NCI-H146 (cell line): ENCODE measurements around the gene ZFTA.
"Not testable (repeated sequence)": the region's sequence is repeated elsewhere in the genome, so short reads cannot be mapped to it uniquely, and the experiment has no call there.

Experiments used
- DNase-seq: peaks from one replicate; lab custom pipeline; 2025; lab: John Stamatoyannopoulos, UW

Gene ZFTA

DNA sequence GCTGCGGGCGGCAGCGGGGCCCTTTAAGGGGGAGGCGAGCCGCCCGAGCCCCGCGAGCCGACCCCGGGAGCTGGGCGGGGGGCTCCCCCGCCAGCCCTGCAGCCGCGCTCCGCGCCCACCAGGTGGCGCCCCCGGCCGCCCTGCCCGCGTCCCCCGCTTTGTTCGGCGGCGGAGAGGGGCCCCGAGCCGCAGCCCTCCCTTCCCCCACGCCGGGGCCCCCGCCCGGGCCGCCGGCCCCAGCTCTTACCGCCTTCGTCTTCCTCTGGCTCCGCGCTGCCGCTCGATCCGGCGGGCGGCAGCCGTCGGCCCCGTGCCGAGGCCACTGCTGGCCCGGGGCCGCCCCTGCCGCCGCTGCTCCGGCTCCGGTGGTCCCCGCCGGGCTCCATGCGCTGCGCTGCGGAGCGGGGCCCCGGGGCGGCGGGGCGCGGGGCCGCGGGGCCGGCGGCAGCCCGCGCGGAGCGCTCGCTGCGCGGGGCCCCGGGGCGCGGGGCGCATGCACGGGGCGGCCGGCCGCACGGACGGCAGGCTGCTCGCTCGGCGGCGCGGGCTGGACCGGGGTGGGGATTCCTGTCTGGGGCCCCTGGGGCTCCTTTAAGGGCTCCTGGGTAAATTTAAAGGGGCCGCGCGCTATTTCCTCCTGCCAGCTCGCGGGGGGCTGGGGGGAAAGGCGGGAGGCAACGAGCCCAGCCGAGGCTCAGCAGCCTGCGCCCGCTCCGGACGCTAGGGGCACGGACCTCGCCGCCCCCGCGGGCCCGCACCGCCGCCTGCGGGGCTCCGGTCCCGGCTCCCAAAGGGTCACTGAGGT is at the start of gene ZFTA:
ZFTA (minus strand) TSS at position 539 of the 805 bp plus-strand sequence; CDS start at position 386, 153 bp downstream.
- DNase-seq = peak; percentile 76

DNA sequence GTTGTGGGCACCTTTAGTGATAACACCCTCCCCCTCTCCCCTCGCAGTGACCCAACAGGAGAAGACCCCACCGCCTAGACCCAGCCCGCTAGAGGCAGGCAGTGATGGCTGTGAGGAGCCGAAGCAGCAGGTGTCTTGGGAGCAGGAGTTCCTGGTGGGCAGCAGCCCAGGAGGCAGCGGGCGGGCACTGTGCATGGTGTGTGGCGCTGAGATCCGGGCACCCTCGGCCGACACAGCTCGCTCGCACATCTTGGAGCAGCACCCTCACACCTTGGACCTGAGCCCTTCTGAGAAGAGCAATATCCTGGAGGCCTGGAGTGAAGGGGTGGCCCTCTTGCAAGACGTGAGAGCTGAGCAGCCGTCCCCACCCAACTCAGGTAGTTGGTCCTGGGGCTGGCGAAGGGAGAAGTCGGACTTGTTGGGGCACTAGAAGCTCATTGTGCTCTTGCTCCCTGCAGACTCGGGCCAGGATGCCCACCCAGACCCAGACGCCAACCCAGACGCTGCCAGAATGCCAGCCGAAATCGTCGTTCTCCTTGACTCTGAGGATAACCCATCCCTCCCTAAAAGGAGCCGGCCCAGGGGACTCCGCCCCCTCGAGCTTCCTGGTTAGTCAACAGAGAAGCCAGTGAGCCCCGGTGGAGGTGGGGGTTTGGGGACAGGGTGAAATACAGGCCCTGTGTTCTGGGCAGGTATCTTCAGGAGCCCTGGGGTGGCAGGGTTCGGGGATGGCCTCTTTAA is 49.4 kb upstream of the ZFTA start:
- DNase-seq = no peak

DNA sequence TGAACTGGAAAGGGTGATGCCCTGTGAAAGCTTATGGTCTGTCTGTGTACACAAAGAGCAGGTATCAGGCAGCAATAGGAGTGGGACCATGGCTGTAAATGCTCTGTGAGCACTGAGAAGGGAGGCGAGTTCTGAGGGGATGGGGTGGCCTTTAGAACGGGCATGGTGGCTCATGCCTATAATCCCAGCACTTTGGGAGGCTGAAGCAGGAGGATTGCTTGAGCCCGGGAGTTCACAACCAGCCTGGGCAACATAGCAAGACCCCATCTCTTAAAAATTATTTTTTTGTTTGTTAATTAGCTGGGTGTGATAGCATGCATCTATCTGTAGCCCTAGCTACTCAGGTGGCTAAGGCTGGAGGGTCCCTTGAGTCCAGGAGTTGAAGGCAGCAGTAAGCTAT is 48.2 kb upstream of the ZFTA start:
- DNase-seq = no peak

DNA sequence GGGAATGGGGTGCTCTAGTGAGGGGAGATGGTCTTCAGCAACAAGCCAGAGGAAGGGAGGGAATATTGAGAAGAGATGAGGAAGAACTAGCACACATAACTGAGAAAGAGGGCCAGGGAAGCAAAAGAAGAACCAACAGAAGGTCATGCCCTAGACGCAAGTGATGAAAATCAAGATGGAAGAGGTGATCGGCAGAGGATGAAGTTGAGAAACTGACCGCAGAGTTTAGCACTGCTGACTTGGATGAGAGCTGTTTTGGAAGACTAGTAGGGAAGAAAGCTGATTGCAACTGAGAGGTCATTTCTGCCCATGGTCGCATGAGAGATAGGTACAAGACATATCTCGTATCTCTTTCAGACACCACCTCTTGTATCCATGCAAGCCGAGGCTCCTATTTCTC is 47.6 kb upstream of the ZFTA start:
- no peak for DNase-seq

DNA sequence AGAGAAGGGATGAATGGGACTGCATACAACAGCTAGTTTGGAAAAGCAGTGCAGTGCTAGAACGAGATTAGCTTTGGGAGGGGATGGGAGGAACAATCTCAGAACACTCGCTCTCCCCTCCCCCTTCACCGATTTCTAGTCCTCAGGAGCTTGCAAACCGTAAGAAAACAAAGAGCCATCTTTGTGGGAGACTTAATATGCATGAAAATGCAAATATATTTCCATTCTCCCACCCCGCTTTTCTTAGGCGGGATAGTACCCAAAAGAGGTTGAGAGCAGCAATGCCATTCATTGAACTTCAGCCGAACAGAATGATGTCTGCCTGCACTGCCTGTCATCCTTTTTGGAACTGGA is 45.8 kb upstream of the ZFTA start:
- peak; percentile 24 for DNase-seq

DNA sequence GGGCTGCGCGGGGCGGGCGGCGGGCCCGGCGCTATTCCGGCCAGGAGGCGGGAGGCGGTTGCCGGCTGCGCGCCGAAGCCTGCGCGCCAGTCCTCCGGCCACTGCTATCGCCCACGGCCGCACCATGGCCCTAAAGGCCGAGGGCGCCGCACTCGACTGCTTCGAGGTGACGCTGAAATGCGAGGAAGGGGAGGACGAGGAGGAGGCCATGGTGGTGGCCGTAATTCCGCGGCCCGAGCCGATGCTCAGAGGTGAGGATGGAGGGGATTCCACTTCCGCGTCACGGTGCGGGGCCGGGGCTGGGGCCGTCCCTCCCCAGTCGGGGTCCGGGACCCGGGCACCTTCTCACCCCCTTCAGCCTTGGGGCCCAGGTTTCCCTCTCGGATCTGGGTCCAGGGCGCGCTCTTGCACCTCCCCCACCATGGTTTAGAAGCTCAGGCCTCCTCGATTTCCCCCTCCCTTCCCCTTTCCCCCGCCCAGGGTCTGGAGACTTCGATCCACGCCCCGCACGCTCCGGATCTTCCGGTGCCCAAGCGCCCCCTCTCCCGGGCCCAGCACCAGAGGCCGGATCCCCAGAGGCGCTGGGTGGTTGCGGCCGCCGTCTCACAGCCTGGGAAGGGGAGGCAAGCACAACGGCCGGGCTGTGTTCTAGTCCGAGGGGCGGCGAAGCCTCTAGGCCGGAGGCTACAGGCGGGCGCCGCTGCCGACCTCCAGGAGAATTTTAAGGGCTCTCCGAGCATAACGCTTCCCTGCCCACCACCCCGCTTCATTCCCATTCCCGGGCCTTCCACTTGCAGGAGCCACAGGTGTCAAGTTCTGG is 45.2 kb upstream of the ZFTA start:
- peak; percentile 75 for DNase-seq

DNA sequence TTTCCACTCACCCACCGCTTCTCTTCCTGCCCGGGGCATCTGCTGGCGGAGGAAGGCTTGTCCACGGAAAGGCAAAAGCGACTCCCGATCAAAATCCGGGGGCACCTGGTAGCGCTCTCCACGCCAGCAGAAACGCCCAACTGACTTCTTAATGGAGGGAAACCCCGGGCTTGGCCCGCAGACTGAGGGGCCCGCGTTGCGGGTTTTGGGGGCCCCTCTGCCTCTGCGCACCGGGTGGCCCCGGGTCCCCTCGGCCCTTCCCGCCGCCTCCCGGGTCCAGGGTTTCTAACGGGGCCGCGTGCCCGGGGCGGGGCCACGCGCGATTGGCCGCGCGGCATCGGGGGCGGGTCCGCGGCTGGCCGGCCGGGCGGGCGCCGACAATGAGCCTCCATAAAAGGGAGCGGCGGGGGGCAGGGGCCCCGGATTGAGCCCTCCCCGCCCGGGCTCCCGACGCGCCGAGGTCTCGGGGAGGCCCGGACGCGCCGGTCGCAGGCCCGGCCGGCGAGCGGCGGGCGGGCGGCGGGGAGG is 44.5 kb upstream of the ZFTA start, which contains the start of gene SPINDOC:
SPINDOC (plus strand) TSS at position 422 of the 528 bp plus-strand sequence. CDS start 231 bp downstream, outside the sequence.
- DNase-seq = peak; percentile 80

DNA sequence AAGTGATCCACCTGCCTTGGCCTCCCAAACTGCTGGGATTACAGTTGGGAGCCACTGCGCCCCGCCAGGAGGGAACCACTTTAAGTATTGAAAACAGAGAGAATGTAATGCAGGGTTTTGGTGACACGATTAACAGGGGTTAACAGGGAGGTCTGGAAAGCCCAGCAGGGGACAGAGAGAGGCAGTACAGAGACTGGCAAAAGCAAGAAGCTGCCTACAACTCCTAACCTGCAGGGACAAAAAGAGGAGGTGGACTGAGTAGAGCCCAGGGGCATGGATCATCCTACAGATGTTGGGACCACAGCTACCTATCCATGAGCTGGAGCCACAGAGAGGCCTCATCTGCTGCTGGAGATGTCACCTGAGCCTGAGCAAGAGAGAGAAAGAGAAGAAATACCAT is 42.9 kb upstream of the ZFTA start:
- no peak for DNase-seq

DNA sequence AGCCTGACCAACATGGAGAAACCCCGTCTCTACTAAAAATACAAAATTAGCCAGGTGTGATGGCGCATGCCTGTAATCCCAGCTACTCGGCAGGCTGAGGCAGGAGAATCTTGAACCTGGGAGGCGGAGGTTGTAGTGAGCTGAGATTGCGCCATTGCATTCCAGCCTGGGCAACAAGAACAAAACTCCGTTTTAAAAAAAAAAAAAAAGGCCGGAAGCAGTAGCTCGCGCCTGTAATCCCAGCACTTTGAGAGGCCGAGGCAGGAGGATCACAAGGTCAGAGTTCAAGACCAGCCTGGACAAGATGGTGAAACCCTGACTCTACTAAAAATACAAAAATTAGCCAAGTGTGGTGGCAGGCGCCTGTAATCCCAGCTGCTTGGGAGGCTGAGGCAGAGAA is 41.8 kb upstream of the ZFTA start:
- not testable (repeated sequence) for DNase-seq

DNA sequence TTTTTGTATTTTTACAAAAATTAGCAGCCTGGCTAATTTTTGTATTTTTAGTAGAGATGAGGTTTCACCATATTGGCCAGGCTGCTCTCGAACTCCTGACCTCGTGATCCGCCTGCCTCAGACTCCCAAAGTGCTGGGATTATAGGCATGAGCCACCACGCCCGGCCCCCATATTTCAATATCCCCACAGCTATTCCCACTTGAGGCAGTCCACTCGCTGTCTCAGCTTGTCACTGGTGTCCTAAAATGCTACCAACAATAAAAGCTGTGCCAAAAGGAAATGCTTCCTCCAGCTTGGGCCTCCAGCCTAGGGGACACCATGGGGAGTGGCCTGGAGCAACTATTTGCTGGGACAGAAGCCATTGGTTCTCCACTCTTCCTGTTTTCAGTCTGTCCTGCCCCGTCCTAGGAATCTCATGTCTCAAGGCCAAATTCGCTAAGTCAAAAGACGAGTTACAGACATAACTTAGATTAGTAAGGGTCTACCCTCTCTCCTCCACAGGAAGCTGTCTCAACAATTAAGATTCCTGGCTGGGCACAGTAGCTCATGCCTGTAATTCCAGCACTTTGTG is 37.4 kb upstream of the ZFTA start:
- no peak for DNase-seq

DNA sequence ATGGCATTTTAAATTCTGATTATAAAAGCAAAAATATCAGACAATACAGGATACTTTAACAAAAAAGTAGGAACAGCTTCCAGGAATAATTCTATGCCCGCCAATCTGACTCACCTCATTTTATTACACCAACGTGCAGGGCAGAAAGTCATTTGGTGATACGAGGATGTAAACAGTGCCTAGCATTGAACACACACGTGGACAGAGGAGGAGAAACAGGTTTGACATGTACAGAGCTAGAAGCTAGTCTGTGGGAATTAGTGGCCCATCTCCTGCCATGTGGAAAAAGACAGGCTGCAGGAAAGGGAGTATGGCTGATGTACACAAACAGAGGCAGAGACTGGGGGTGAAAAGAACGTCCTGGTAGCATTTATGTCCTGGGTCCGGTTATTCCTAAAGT is 35.7 kb upstream of the ZFTA start:
- DNase-seq = no peak

DNA sequence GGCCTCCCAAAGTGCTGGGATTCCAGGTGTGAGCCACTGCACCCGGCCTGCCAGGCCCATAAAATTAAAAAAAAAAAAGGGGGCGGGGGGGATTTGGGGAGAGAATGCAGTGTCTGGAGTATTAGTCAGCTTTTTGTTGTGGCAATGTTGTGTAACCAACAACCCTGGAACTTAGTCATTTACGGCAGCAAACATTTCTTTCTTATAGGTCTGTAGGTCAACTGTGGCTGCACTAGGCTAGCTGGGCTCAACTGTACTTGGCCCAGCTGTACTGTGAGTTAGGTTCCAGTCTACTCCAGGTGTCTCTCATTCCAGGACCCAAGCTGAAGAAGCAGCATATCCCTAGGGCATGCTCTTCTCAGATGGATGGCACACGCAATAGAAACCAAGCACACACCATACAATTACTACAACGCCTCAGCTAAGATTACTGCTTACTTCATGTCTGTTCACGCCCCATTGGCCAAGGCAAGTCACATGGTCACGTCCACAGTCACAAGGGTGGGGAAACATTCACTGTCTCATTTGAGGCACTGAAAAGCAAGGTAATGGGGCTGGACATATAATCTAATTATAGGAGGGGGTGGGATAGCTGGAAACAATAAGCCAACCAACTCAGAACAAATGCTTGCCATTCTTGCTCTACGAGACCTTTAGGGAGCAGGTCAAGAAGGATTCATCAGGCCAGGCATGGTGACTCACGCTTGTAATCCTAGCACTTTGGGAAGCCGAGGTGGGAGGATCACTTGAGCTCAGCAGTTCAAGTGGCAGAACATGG is 34.3 kb upstream of the ZFTA start:
- DNase-seq = no peak

DNA sequence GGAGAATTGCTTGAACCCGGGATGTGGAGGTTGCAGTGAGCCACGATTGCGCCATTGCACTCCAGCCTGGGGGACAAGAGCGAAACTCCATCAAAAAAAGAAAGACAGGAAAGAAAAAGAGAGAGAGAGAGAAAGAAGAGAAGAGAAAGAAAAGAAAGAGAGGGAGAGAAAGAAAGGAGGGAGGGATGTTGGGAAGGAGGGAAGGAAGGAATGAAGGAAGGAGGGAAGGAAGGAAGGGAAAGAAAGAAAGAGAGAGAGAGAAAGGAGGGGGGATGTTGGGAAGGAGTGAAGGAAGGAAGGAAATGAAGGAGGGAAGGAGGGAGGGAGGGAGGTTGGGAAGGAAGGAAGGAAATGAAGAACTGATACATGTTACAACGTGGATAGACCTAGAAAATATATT is 32.3 kb upstream of the ZFTA start:
- no peak for DNase-seq

DNA sequence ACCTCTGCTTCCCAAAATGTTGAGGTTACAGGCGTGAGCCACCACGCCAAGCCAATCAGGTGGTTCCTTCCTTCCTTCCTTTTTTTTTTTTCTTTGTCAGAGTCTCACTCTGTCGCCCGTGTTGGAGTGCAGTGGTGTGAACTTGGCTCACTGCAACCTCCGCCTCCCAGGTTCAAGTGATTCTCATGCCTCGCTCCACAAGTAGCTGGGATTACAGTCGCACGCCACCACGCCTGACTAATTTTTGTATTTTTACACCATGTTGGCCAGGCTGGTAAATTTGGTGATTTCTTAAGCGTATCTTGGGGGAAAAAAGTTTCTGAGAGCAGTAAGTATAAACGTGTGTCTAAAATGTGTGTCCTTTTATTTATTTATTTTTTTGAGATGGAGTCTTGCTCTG is 26.5 kb upstream of the ZFTA start:
- DNase-seq = no peak

DNA sequence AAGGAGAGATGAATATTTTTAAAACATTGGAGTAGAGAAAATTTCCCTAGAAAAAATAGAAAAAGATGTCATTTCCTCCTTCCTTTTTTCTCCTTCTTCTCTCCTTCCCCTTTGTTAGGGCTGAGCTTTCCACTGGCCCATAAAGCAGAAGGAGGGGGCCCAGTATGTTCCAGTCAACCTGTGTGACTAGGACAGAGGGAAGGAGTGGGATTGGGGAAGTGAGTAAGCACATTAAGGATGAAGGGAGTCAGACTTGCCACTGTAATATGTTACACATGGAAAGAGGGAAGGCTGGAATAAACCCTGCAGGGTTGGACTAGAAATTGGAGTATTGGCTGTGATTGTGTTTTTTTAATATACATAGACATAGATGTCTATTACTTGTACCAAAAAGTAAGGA is 24.6 kb upstream of the ZFTA start:
- DNase-seq = no peak

DNA sequence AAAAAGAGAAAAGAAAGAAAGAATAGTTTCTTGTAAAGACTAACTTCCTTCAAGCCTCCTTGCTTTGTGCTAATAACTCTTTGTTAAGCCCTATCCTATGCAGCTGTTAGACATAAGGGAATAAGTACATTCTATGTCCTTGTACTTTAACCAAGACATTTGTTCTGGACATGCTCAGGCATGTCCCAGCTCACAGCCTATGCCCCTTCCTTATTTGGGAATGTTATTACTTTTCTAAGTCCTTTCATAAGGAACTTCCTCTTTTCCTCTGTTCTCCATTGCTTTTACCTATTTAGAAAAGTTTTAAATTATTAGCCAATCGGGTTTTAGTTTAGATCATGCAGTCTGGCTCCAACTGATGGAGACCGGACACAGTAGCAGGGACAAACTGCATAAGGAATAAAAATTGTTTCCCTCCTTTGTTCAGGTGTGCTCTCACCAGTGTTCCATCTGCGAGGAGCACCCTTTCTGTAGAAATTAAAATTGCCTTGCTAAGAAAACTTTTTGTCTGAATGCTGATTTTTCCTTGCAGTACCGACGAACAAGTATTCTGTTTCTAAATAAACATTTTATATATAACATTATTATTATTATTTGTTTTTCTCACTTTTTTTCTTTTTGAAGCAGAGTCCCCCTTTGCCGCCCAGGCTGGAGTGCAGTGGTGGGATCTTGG is 23.1 kb upstream of the ZFTA start:
- DNase-seq = no peak

DNA sequence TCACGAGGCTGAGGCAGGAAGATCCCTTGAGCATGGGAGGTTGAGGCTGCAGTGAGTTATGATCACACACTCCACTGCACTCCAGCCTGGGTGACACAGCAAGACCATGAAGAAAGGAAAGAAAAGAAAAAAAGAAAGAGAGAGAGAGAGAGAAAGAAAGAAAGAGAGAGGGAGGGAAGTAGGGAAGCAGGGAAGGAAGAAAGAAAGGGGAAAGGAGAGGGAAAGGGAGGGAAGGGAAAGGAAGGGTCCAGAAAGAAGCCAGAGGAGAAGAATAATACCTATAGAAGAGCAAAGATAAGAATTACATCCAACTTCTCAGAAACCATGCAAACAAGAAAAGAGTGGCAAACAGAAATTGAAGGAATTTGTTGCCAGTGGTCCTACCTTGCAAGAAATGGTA is 17.2 kb upstream of the ZFTA start:
- no peak for DNase-seq

DNA sequence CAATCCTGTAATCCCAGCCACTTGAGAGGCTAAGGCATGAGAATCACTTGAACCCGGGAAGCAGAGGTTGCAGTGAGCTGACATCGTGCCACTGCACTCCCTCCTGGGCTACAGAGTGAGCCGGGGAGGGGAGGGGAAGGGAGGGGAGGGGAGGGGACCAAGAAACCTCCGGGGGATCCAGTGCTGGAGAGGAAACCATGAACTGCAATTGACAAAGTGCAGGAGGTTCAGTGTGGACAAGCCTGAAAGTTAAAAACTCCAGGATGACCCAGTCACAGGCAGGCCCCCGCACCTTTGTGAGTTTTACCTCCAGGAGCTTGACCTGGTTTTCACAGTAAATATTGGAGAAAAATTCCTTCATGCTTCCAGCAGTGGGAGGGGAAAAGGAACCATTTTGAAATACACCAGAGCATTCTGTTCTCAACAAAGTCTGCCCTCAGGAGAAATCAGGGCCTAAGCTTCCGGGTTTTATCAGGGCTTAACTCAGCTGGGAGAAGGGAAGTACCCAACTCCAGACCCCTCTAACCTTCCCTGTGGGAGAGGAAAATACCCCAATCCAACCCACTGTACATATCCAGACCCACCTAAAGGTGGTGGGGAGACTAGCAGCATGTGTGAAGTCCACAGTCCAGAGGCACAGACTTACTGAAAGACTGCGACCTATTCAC is 15.5 kb upstream of the ZFTA start:
- no peak for DNase-seq

DNA sequence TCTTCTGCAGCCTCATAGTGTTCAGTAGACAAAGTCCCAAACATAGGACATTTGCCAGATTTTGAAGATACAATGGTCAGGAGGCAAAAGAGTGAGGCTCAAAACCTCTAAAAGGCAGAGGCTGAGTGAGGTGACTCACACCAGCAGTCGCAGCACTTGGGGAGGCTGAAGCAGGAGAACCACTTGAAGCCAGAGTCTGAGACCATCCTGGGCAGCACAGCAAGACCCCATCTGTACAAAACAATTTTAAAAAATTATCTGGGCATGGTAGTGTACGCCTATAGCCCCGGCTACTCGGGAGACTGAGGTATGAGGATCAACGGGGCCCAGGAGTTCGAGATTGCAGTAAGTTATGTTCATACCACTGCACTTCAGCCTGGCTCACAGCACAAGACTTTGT is 14.2 kb upstream of the ZFTA start:
- no peak for DNase-seq

DNA sequence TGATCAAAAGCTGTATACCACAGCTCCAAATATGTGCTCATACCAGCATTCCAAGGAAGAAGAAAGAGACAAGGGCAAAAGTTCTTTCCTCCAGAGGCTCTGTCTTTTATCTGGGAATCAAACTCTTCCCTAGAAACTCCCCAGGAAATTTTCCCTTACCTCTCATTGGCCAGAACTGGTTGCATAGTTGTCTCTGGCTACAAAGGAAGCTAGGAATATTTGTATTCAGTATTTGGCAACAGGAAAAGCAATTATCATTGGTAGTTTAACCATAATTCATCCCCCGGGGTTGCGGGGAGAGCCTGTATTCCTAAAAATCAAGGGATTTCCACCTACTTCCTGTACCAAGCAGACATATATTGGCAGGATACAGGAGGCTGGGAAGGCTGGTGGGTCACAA is 10.5 kb upstream of the ZFTA start:
- no peak for DNase-seq
